Glutamatergic neuron (in vitro differentiated cells): ENCODE measurements around the gene PMIS2. TPM values are rescaled to one million over a fixed set of nuclear protein-coding genes. Genes with fewer than 3 reads are reported as not detected.
"Not testable (repeated sequence)": the region's sequence is repeated elsewhere in the genome, so short reads cannot be mapped to it uniquely, and the experiment has no call there.

Experiments
- DNase-seq: peaks from one replicate; pipeline ENCODE4 v3.0.0; 2022
- H3K27ac Mint-ChIP-seq: one replicate; pipeline ENCODE4 v1.8.0; 2020; ENCODE audit warnings: mild to moderate bottlenecking, mixed read lengths, inconsistent platforms; ENCODE audit not compliant: unreplicated experiment
- H3K27me3 Mint-ChIP-seq: one replicate; pipeline ENCODE4 v1.8.0; 2020; ENCODE audit warnings: mild to moderate bottlenecking, moderate library complexity, mixed read lengths, inconsistent platforms; ENCODE audit not compliant: unreplicated experiment
- H3K36me3 Mint-ChIP-seq: one replicate; pipeline ENCODE4 v1.8.0; 2020; ENCODE audit warnings: mild to moderate bottlenecking, mixed read lengths, inconsistent platforms; ENCODE audit not compliant: unreplicated experiment
- H3K4me1 Mint-ChIP-seq: one replicate; pipeline ENCODE4 v1.8.0; 2020; ENCODE audit warnings: mild to moderate bottlenecking, low read depth, mixed read lengths, inconsistent platforms; ENCODE audit not compliant: unreplicated experiment
- H3K4me3 Mint-ChIP-seq: one replicate; pipeline ENCODE4 v1.8.0; 2020; ENCODE audit warnings: mild to moderate bottlenecking, mixed read lengths, inconsistent platforms; ENCODE audit not compliant: unreplicated experiment
- H3K9me3 Mint-ChIP-seq: one replicate; pipeline ENCODE4 v1.8.0; 2020; ENCODE audit warnings: mild to moderate bottlenecking, moderate library complexity, mixed read lengths, inconsistent platforms; ENCODE audit not compliant: unreplicated experiment
- CTCF ChIP-seq: fragments of 200-600 bp; sonication (generic); IDR thresholded peaks from one replicate; pipeline ENCODE4 v1.5.0; 2021; ENCODE audit not compliant: partially characterized antibody, unreplicated experiment
- total RNA-seq: library from RNA; stranded (reverse); fragmentation: NEBNext Ultra II Directional; extraction: Animal tissue kit (Norgen Biotek cat#: 25700); gene quantifications from one replicate; pipeline ENCODE4 v1.2.1, GENCODE V29; 2021; ENCODE audit not compliant: unreplicated experiment

Gene PMIS2
- total RNA-seq, 1 donor from 2014 or later: not detected

GRCh38 chr19:35596366-35596999 lies 10.5 kb downstream of the PMIS2 start:
- no peaks in the 10 kb centered on the region for H3K4me1 Mint-ChIP-seq
- no peaks in the 10 kb centered on the region for H3K27me3 Mint-ChIP-seq
- no peak overlapping the region for H3K27ac Mint-ChIP-seq
- no peak for TF ChIP-seq CTCF
- no peak overlapping the region for H3K4me3 Mint-ChIP-seq
- no peaks in the 10 kb centered on the region for H3K36me3 Mint-ChIP-seq
- peaks cover 2% of the 10 kb centered on the region for H3K9me3 Mint-ChIP-seq
- DNase-seq: no peak

- no peak overlapping the region for H3K27ac Mint-ChIP-seq
- DNase-seq: no peak
- no peaks in the 10 kb centered on the region for H3K9me3 Mint-ChIP-seq
- TF ChIP-seq CTCF: no peak
- H3K4me1 Mint-ChIP-seq: no peaks in the 10 kb centered on the region
- H3K4me3 Mint-ChIP-seq: no peak overlapping the region
- H3K36me3 Mint-ChIP-seq: no peaks in the 10 kb centered on the region
- no peaks in the 10 kb centered on the region for H3K27me3 Mint-ChIP-seq
Observed at GRCh38 chr19:35601971-35602370, 16.0 kb downstream of the PMIS2 start.

- not testable (repeated sequence) for H3K27me3 Mint-ChIP-seq, DNase-seq, H3K36me3 Mint-ChIP-seq, H3K4me1 Mint-ChIP-seq, H3K27ac Mint-ChIP-seq, H3K4me3 Mint-ChIP-seq, H3K9me3 Mint-ChIP-seq
Observed at GRCh38 chr19:35604436-35604835, 18.5 kb downstream of the PMIS2 start.

DNA sequence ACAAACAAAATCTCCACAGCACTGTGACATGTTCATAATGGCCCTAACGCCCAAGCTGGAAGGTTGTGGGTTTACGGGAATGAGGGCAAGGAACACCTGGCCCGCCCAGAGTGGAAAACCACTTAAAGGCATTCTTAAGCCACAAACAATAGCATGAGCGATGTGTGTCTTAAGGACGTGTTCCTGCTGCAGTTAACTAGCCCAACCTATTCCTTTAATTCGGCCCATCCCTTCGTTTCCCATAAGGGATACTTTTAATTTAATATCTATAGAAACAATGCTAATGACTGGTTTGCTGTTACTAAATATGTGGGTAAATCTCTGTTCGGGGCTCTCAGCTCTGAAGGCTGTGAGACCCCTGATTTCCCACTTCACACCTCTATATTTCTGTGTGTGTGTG lies 21.2 kb downstream of the PMIS2 start:
- H3K4me1 Mint-ChIP-seq, DNase-seq, H3K9me3 Mint-ChIP-seq: not testable (repeated sequence)

GRCh38 chr19:35607661-35608060 lies 21.7 kb downstream of the PMIS2 start:
- Mint-ChIP-seq H3K4me3 (no peak overlapping the region), H3K4me1 (no peaks in the 10 kb centered on the region), H3K9me3 (peaks cover 6% of the 10 kb centered on the region), H3K27ac (no peak overlapping the region), H3K27me3 (peaks cover 6% of the 10 kb centered on the region), H3K36me3 (peaks cover 7% of the 10 kb centered on the region)
- no peak for TF ChIP-seq CTCF
- no peak for DNase-seq

More for the DNA sequence above, 21.2 kb downstream of the PMIS2 start:
- not testable (repeated sequence) for H3K27me3 Mint-ChIP-seq, H3K36me3 Mint-ChIP-seq, H3K27ac Mint-ChIP-seq, H3K4me3 Mint-ChIP-seq

- no peak for DNase-seq
- Mint-ChIP-seq H3K36me3 (peaks cover 7% of the 10 kb centered on the region), H3K4me1 (no peaks in the 10 kb centered on the region), H3K9me3 (peaks cover 6% of the 10 kb centered on the region), H3K27ac (no peak overlapping the region), H3K27me3 (peaks cover 6% of the 10 kb centered on the region), H3K4me3 (no peak overlapping the region)
- no peak for TF ChIP-seq CTCF
Observed at GRCh38 chr19:35608251-35608650, 22.3 kb downstream of the PMIS2 start.
